ENCODE results near the gene SPOCK1. TPM values are rescaled to one million over a fixed set of nuclear protein-coding genes. Genes with fewer than 3 reads are reported as not detected.

SPOCK1 gene
- total RNA-seq, 1 experiment from 2014 or later, result 10.9 TPM

GRCh38 chr5:137185193-137185592 is 313.9 kb downstream of the SPOCK1 start:
- H3K27ac ChIP-seq (ENCODE audit: insufficient read length, low read depth, low read length), result no peak overlapping the region
- no peak overlapping the region; a peak in 1 of 7 replicates for H3K27ac Mint-ChIP-seq
- no CpG with 5 or more reads among the region's 2 CpGs for WGBS (ENCODE audit: extremely low coverage, insufficient read length, low lambda C conversion rate)
- H2AK5ac ChIP-seq (ENCODE audit: insufficient read length, low read length), result no peak overlapping the region
- H3K23ac ChIP-seq (ENCODE audit: insufficient read length, low read depth, low read length), result no peak overlapping the region
- no peak overlapping the region for H4K91ac ChIP-seq (ENCODE audit: insufficient read length, low read depth, low read length)
- H3K27me3 ChIP-seq (ENCODE audit: insufficient read depth, low read length), result no peaks in the 10 kb centered on the region
- no peak for TF ChIP-seq CTCF (conservative IDR thresholded peaks at IDR 0.05)
- no peaks in the 10 kb centered on the region for H3K4me1 ChIP-seq (ENCODE audit: insufficient read depth, low read length)
- DNase-seq, result no peak
- peaks cover 15 to 20% of the 10 kb centered on the region in 2 experiments for H3K4me1 Mint-ChIP-seq
- H2BK5ac ChIP-seq (ENCODE audit: insufficient read length, low read length), result no peak overlapping the region
- no peak overlapping the region for H3K9ac ChIP-seq (ENCODE audit: extremely low read depth, insufficient read length, low read length)
- H3K9me3 ChIP-seq (ENCODE audit: control insufficient read depth, low read depth, low read length), result no peaks in the 10 kb centered on the region
- no peak overlapping the region for H3K4ac ChIP-seq (ENCODE audit: low read depth, low read length)
- no peak overlapping the region for H4K5ac ChIP-seq (ENCODE audit: insufficient read length, low read depth, low read length)
- H3K9me3 Mint-ChIP-seq, result no peaks in the 10 kb centered on the region; a peak in 1 of 5 replicates
- no peak overlapping the region for H3K14ac ChIP-seq (ENCODE audit: insufficient read depth, low read length)
- H2BK20ac ChIP-seq (ENCODE audit: low read depth, low read length, poor library complexity, severe bottlenecking), result no peak overlapping the region
- H3K4me3 Mint-ChIP-seq, result no peak overlapping the region
- H3T11ph ChIP-seq (ENCODE audit: low read length), result no peak overlapping the region
- H2BK12ac ChIP-seq (ENCODE audit: insufficient read length, low read depth, low read length), result no peak overlapping the region
- H3K79me1 ChIP-seq (ENCODE audit: insufficient read depth, low read depth, low read length, poor library complexity, severe bottlenecking), result no peaks in the 10 kb centered on the region
- H2BK120ac ChIP-seq (ENCODE audit: low read depth, low read length, poor library complexity, severe bottlenecking), result no peak overlapping the region
- no peaks in the 10 kb centered on the region for H3K27me3 Mint-ChIP-seq (ENCODE audit: low read depth)
- no peaks in the 10 kb centered on the region for H4K20me1 ChIP-seq (ENCODE audit: control insufficient read depth, insufficient read depth, insufficient read length)
- H2BK15ac ChIP-seq (ENCODE audit: low read depth, low read length), result no peak overlapping the region
- no peak overlapping the region for H3K4me2 ChIP-seq (ENCODE audit: insufficient read depth, insufficient read length, low read length)
- H3K56ac ChIP-seq (ENCODE audit: insufficient read length, low read depth, low read length), result no peak overlapping the region
- no peaks in the 10 kb centered on the region for H3K79me2 ChIP-seq (ENCODE audit: insufficient read depth, low read length)
- H3K18ac ChIP-seq (ENCODE audit: insufficient read length, low read depth, low read length), result no peak overlapping the region
- H2AFZ ChIP-seq (ENCODE audit: low read length), result no peak overlapping the region
- no peak overlapping the region for H4K8ac ChIP-seq (replicated peaks; ENCODE audit: insufficient read length, low read depth, low read length)
- H3K36me3 Mint-ChIP-seq (ENCODE audit: insufficient read depth in 1 of 3, low read depth in 3 of 3), result no peaks in the 10 kb centered on the region; a peak in 1 of 7 replicates
- H3K23me2 ChIP-seq (ENCODE audit: insufficient read length, low read depth, low read length, poor library complexity, severe bottlenecking), result no peaks in the 10 kb centered on the region

Data from H9 (cell line).